ENCODE data around the gene PRPF18.

DNA sequence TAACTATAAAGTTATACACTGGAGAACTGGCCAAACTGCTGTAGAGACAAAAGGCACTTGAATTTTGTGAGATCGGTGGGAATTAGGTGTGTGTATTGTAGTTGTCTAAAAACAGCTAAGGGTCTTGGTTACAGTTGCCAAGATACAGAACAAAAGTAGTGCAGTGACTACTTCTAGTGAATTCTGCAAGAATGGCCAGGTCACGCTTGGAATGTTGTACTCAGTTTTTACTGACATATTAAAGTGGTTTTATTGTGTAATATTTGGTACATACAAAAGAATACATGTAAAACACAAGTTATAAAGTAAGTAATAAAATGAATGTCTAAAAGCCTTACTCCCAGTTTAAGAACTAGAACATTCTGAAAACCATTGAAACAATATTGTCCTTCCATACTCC, 42.4 kb downstream of the PRPF18 start:
- no peak for TF ChIP-seq CTCF (IDR thresholded peaks at IDR 0.05; ENCODE audit: low read depth, low read length)
- TF ChIP-seq EZH2phosphoT487 (IDR thresholded peaks at IDR 0.05; ENCODE audit: low read depth): no peak

All from OCI-LY3 (cell line).